ENCODE data around the gene ZNF385C. TPM values are rescaled to one million over a fixed set of nuclear protein-coding genes. Genes with fewer than 3 reads are reported as not detected.

ZNF385C gene
- total and polyA plus RNA-seq, 8 donors = 0.31 to 3.8 (median 2.7) TPM

GRCh38 chr17:42129109-42129837 lies 31.0 kb upstream of the ZNF385C start:
- peaks cover 0 to 63% of the 10 kb centered on the region in 2 donors for H3K36me3 ChIP-seq
- TF ChIP-seq CTCF (IDR thresholded peaks at IDR 0.05) = no peak
- no peak overlapping the region for H3K4me3 ChIP-seq
- intact Hi-C loops (cut with DNase I) = no loop called here
- no peaks in the 10 kb centered on the region for H3K9me3 ChIP-seq
- DNase-seq = peak in 1 of 4 donors; percentile 59
- peaks cover 27 to 57% of the 10 kb centered on the region in 2 donors for H3K4me1 ChIP-seq
- H3K27ac ChIP-seq = peak overlapping the region; percentile 14 to 90
- ATAC-seq = peak; percentile 16
- H3K27me3 ChIP-seq = no peaks in the 10 kb centered on the region

- Histone ChIP-seq H3K9me3 (no peaks in the 10 kb centered on the region), H3K4me1 (peaks cover 8 to 43% of the 10 kb centered on the region in 2 donors), H3K36me3 (peaks cover 0 to 75% of the 10 kb centered on the region in 2 donors), H3K27me3 (no peaks in the 10 kb centered on the region), H3K27ac (peak overlapping the region in 1 of 2 donors; percentile 13), H3K4me3 (no peak overlapping the region)
- DNase-seq = no peak
- no peak for ATAC-seq
- intact Hi-C loops (cut with DNase I) = no loop called here
- no peak for TF ChIP-seq CTCF (IDR thresholded peaks at IDR 0.05)
Observed at GRCh38 chr17:42127414-42127813, 29.1 kb upstream of the ZNF385C start.

GRCh38 chr17:42126836-42127235 lies 28.6 kb upstream of the ZNF385C start:
- TF ChIP-seq CTCF (IDR thresholded peaks at IDR 0.05) = no peak
- Histone ChIP-seq H3K27ac (peak overlapping the region in 1 of 2 donors; percentile 13), H3K9me3 (no peaks in the 10 kb centered on the region), H3K27me3 (no peaks in the 10 kb centered on the region), H3K36me3 (peaks cover 0 to 76% of the 10 kb centered on the region in 2 donors), H3K4me3 (no peak overlapping the region), H3K4me1 (peaks cover 4 to 42% of the 10 kb centered on the region in 2 donors)
- intact Hi-C loops (cut with DNase I) = no loop called here
- DNase-seq (no peak), ATAC-seq (no peak)

- Histone ChIP-seq H3K9me3 (no peaks in the 10 kb centered on the region), H3K27ac (no peak overlapping the region), H3K4me1 (peaks cover 1 to 43% of the 10 kb centered on the region in 2 donors), H3K27me3 (no peaks in the 10 kb centered on the region), H3K4me3 (no peak overlapping the region), H3K36me3 (peaks cover 0 to 76% of the 10 kb centered on the region in 2 donors)
- no peak for TF ChIP-seq CTCF (IDR thresholded peaks at IDR 0.05)
- DNase-seq (no peak), ATAC-seq (no peak)
- intact Hi-C loops (cut with DNase I) = no loop called here
Observed at GRCh38 chr17:42125565-42125964, 27.3 kb upstream of the ZNF385C start.

GRCh38 chr17:42124256-42124655 lies 26.0 kb upstream of the ZNF385C start:
- Histone ChIP-seq H3K4me1 (peaks cover 5 to 39% of the 10 kb centered on the region in 2 donors), H3K4me3 (no peak overlapping the region), H3K36me3 (peaks cover 0 to 63% of the 10 kb centered on the region in 2 donors), H3K27ac (no peak overlapping the region), H3K27me3 (no peaks in the 10 kb centered on the region), H3K9me3 (no peaks in the 10 kb centered on the region)
- ATAC-seq = no peak
- no peak for TF ChIP-seq CTCF (IDR thresholded peaks at IDR 0.05)
- intact Hi-C loops (cut with DNase I) = no loop called here
- DNase-seq = no peak

Data from left lung (tissue), 10 donors.